ENCODE data around the gene TACC2.

Gene TACC2

GRCh38 chr10:122154031-122154544 lies 165.1 kb downstream of the TACC2 start:
- no peak for DNase-seq (ENCODE audit: low read depth)
- no peak for TF ChIP-seq CTCF (IDR thresholded peaks at IDR 0.05; ENCODE audit: low read depth, low read length, missing control alignments)
- in situ Hi-C loops (cut with HindIII; ENCODE audit: low sequenced_read_pairs): loop anchor here (25.0 kb wide), 1 partner anchor 283 kb away; no protein-coding TSS in a partner anchor
- H3K4me3 ChIP-seq (ENCODE audit: low read depth, low read length): no peak overlapping the region

DNA sequence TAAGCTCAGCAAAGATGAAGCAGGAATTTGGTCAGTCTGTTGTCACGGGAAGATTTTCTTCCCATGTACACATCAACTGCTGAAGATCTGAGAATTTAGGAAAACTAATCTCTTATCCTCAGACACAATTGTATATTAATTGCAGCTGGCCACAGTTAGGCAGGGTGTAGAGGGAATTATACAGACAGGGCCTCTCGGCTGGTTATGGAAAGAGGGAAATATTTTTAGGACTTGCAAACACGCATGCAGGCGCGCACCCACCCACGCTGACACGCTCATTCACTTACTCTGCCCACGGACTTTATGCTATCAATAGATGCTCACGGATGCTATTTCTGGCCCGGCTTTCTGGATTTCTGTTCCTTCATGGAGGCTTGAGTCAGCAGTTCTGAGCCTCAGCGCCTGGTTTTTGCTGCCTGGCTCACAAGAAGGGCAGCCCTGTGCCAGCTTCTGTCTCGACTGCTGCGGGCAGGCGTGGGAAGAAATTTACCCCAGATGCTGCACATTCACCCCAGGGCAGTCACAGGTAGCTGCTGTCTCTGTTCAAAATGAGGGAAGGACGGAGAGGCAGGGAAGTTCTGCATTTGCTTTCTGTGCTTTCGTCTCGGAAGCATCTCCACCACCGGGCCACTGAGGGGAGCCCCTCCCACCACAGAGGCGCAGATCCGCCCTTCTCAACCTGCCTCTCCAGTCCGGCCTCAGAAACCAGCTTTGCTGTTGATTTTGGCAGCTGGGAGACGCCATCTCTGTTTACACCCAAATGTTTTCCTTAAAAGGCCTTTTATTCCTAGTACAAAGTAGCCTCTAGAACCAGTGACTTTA lies 165.8 kb downstream of the TACC2 start:
- in situ Hi-C loops (cut with HindIII; ENCODE audit: low sequenced_read_pairs): loop anchor here (25.0 kb wide), 1 partner anchor 283 kb away; no protein-coding TSS in a partner anchor
- no peak overlapping the region for H3K4me3 ChIP-seq (ENCODE audit: low read depth, low read length)
- DNase-seq (ENCODE audit: low read depth): no peak
- no peak for TF ChIP-seq CTCF (IDR thresholded peaks at IDR 0.05; ENCODE audit: low read depth, low read length, missing control alignments)

GRCh38 chr10:122157451-122157850 lies 168.5 kb downstream of the TACC2 start:
- no peak overlapping the region for H3K4me3 ChIP-seq (ENCODE audit: low read depth, low read length)
- DNase-seq (ENCODE audit: low read depth): no peak
- TF ChIP-seq CTCF (IDR thresholded peaks at IDR 0.05; ENCODE audit: low read depth, low read length, missing control alignments): no peak
- in situ Hi-C loops (cut with HindIII; ENCODE audit: low sequenced_read_pairs): loop anchor here (25.0 kb wide), 1 partner anchor 280 kb away; no protein-coding TSS in a partner anchor

DNA sequence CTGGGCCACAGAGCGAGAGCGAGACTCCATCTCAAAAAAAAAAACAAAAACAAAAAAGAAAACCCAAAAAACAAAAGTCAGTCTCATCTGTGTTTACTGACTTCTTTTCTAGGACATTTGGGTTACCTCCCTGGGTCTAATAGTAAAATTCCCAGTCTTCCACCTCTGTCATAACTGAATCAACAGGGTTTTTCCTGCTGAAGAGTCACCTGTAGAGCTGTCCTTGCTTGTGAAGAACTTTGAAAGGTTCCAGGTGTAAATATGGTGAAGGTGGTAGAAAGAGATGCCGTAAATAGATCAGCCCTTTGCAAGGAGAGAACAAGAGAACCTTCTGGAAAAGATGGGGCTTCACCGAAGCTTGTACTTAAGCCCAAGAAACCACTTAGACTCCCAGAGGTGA lies 169.4 kb downstream of the TACC2 start:
- in situ Hi-C loops (cut with HindIII; ENCODE audit: low sequenced_read_pairs): loop anchor here (25.0 kb wide), 1 partner anchor 279 kb away; no protein-coding TSS in a partner anchor
- no peak for TF ChIP-seq CTCF (IDR thresholded peaks at IDR 0.05; ENCODE audit: low read depth, low read length, missing control alignments)
- no peak for DNase-seq (ENCODE audit: low read depth)
- H3K4me3 ChIP-seq (ENCODE audit: low read depth, low read length): no peak overlapping the region

DNA sequence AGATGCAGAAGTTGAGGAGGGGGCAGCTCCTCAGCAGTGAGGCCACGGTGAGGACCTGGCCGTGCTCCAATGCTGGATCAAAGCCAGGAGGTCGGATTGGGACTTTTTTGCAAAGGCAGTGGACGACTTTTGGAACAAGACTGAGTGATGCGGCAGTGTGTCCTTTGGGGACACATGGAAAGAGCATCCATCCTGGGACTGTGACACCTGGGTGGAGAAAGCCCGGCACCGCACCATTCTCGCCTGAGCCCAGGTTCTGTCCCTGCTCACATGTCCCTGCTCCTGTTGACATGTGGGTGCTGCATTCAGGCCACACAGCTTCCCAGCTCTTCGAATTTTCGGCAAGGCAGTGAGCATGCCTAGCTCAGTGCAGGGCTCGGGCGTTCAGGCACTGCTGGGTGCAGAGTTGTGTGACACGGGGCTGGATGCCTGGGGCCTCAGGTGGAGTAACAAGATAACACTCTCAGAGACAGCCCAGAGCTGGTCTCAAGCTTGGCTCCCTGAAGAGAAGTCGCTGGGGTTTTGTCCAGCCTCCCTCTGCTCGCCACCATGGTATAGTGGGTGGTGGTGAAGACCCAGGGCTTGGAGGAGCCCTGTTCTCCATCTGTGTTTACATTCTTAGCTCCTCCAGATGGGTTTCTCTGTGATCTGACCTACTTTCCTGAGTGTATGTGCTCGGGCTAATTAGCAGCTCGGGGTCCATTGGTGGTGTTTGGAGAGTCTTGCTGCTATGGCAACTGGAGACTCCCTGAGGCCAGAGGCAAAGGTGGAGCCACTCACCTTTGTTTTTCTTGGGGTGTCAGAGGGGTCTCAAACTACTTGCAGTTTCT lies 170.4 kb downstream of the TACC2 start:
- in situ Hi-C loops (cut with HindIII; ENCODE audit: low sequenced_read_pairs): loop anchor here (25.0 kb wide), 1 partner anchor 278 kb away; no protein-coding TSS in a partner anchor
- H3K4me3 ChIP-seq (ENCODE audit: low read depth, low read length): no peak overlapping the region
- DNase-seq (ENCODE audit: low read depth): no peak
- no peak for TF ChIP-seq CTCF (IDR thresholded peaks at IDR 0.05; ENCODE audit: low read depth, low read length, missing control alignments)

DNA sequence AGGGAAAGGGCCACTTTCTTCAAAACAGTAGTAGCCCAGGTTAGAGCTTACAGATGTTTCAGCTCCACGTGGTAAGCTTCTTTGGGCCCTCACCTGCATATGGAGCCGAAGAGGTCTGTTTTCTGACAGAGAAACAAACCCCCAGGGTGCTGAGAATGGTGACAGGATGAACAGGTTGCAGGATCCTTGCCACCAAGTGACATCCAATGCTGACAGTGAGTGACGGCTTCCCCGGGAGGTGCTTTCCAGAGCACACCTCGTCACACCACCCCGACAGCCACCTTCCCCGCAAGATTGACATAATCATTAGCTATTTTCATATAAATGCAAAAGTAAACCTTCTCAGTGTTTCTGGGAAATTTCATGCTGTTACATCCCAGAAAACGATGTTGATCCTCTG lies 172.8 kb downstream of the TACC2 start:
- in situ Hi-C loops (cut with HindIII; ENCODE audit: low sequenced_read_pairs): loop anchor here (25.0 kb wide), 1 partner anchor 276 kb away; no protein-coding TSS in a partner anchor
- no peak for TF ChIP-seq CTCF (IDR thresholded peaks at IDR 0.05; ENCODE audit: low read depth, low read length, missing control alignments)

More for the DNA sequence above, 172.8 kb downstream of the TACC2 start:
- H3K4me3 ChIP-seq (ENCODE audit: low read depth, low read length): no peak overlapping the region
- no peak for DNase-seq (ENCODE audit: low read depth)

Measured in astrocyte of the cerebellum (primary cell).